Left colon (tissue), 2 donors: ENCODE measurements around the gene ABCB8. TPM values are rescaled to one million over a fixed set of nuclear protein-coding genes. Genes with fewer than 3 reads are reported as not detected.
A peak's percentile ranks its signal among the peaks of the same experiment; 100 is the strongest.

Experiments used
- ATAC-seq: fragments of 200-7000 bp; cut with Tn5 transposase; one replicate; pipeline ENCODE4 v1.9.1; 2020; ENCODE audit warnings: mild to moderate bottlenecking, moderate library complexity
- DNase-seq, 2 donors: peaks; one replicate each; pipeline ENCODE4 v3.0.0-alpha.2; 2020
- intact Hi-C, 2 donors: fragments of 100-400 bp; cut with DNase I in 1 of 2; cut with micrococcal nuclease in 1 of 2; formaldehyde crosslinking; loops; one replicate each; pipeline versions ENCODE4 v1.11.2 to v1.14.0; 2022; cut with DNase I, micrococcal nuclease
- total RNA-seq, 2 donors: library from RNA; stranded (reverse); fragmentation: NEBNext Ultra II Directional; extraction: Animal tissue kit (Norgen Biotek cat#: 25700); gene quantifications; one replicate each; pipeline ENCODE4 v1.2.1, GENCODE V29; 2021
- donor health status: DM: no; HTN: no; CAD: no.
- donor health status: DM: yes; HTN: yes; CAD: no.

ABCB8 gene
- total RNA-seq, 2 donors from 2014 or later = 25.3 to 40.0 TPM

DNA sequence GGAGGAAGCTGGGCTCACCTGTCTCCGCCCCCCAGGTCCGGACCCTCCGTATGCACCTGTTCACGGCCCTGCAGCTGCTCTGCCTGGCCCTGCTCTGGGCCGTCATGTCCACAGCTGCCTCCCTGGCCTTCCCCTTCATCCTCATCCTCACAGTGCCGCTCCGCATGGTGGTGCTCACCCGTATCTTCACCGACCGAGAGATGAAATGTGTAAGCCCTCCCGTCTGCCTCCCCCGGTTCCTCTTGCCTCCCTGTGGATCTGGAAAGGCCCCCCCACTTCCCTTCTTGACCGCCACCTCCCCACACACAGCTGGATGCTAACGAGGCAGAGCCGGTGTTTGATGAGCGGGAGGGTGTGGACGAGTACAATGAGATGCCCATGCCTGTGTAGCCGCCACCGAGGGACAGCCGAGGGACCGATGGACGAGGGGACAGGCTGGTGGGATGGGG, 47.8 kb downstream of the ABCB8 start:
- ATAC-seq = no peak
- intact Hi-C loops = no loop called here
- no peak for DNase-seq

GRCh38 chr7:151076863-151077704, 48.8 kb downstream of the ABCB8 start:
- intact Hi-C loops = no loop called here
- no peak for DNase-seq
- no peak for ATAC-seq

DNA sequence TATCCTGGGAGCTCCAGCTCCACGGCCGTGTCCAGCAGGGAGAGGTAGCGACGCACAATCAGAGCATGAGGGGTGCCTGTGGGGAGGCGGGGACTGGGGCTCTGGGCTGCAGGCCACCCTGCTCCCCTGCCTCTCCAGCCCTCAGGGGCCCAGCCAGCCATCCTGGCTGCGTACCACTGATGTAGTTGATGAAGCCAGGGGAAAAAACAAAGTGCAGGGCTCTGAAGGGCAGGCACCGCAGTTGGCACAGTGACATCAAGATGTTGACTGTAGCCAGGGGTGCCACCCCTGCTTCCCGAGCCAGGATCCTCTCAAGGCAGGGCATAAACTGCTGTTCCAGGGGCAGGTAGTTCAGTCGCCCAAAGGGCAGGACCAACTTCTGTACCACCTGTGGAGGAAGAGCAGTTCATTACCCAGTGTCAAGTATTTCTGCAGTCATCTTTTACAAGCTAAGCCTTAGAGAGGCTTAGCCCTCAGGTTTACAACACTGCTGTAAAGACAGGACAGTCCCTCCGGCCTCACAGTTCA, 49.5 kb downstream of the ABCB8 start:
- no peak for DNase-seq
- peak; percentile 2 for ATAC-seq
- intact Hi-C loops = no loop called here

- DNase-seq = no peak
These were observed 50.2 kb downstream of the ABCB8 start for GRCh38 chr7:151078233-151079040.

GRCh38 chr7:151079199-151079910, 51.1 kb downstream of the ABCB8 start:
- intact Hi-C loops = no loop called here
- DNase-seq = no peak
- ATAC-seq = no peak

More at GRCh38 chr7:151078233-151079040, 50.2 kb downstream of the ABCB8 start:
- no peak for ATAC-seq
- intact Hi-C loops = no loop called here

DNA sequence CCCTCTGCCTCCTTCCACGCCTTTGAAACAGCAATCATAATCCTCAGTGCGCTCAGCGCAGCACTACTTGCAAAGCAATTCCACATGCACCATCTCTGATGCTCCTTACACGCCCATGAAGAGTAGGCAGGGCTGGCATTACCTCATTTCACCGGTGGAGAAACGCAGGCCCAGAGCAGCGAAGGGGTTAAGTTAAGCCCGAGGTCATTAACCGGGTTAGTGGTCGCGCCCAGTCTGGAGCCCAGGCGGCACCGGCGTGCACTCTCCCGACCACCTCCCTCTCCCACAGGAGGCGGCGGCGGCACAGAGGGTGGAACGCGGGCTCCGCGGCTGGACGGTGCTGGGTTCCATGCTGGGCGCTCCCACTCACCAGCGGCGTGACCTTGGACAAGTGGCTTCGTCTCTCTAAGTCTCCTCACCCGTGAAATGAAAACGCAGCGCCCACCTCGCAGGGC, 51.8 kb downstream of the ABCB8 start:
- peak; percentile 36 for ATAC-seq
- peak; percentile 56 to 60 for DNase-seq
- intact Hi-C loops = no loop called here

- intact Hi-C loops = no loop called here
- peak; percentile 80 for ATAC-seq
- peak; percentile 91 to 93 for DNase-seq
These were observed 52.4 kb downstream of the ABCB8 start, which contains the start of gene FASTK for GRCh38 chr7:151080522-151081169. FASTK (minus strand) TSS chr7:151080809; CDS start chr7:151080766, 43 bp downstream.

- peak; percentile 50 for ATAC-seq
- peak; percentile 51 to 59 for DNase-seq
- intact Hi-C loops = no loop called here
These were observed 53.2 kb downstream of the ABCB8 start for GRCh38 chr7:151081170-151082101.

GRCh38 chr7:151082141-151083070, 54.2 kb downstream of the ABCB8 start:
- intact Hi-C loops = no loop called here
- DNase-seq (no peak), ATAC-seq (no peak)

- intact Hi-C loops = no loop called here
- peak; percentile 83 to 90 for DNase-seq
- ATAC-seq = peak; percentile 29
These were observed 55.0 kb downstream of the ABCB8 start, which contains the start of gene TMUB1 for GRCh38 chr7:151083071-151083823. TMUB1 (minus strand) TSS chr7:151083493; CDS start chr7:151082563, 930 bp downstream.

- no peak for DNase-seq
- intact Hi-C loops = no loop called here
- no peak for ATAC-seq
These were observed 55.5 kb downstream of the ABCB8 start for GRCh38 chr7:151083824-151084160.

DNA sequence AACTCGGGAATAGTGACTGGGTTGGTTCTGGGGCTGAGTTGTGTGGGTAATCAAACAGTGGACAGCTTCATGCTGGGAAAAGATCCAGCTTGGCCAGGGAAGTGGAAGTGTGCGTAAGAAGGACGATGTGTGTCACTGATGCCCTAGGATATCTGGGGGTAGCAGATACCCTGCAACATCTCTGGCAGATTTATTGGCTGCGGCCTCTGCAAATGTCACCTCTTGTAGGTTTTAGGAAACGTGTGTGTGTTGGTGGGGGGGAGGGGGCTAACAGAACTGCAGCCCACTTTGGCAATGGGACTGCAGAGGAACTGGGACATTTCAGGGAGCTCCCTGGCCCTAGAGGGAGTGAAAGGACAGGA, 57.1 kb downstream of the ABCB8 start:
- DNase-seq = no peak
- intact Hi-C loops = no loop called here

DNA sequence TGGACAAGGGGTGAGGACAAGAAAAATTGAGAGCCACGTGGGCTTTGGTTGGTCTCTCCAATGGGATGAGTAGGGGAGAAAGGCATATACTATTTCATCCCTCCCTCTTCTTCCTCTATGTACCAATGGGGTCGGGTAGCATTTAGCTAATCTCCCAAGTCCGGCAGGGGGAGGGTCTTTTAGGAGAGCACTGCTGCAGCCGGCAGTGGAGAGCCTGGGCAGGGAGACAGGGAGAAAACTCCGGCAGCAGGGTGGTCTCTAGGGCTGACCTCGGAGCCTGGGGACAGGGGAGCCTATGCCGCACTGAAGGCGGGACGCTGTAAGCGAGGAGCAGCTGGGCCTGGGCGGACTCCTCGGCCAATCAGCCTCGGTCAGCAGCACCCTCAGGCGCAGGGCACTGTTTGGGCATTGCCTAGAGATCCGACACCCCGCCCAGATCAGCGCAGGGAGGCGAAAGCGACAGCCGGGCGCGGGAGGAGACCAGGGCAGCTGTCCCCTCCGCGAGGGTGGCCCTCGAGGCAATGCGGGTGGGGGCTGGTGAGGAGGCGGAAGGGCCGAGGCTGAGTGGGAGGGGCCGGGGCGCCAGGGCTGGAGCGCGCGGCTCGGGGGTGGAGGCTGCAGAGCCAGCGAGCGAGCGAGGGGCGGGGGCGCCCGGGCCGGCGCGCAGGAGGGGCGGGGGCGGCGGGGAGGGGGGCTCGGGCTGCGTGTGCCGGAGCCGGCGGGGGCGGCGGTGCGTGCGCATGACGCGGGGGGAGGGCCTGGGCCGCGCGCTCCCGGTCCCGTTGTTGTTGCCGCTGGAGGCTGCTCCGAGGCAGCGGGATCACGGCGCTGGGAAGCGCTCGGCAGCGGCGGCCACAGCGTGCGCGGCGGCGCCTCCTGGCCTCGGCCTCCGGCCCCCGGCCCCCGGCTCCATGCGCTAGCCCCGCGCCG, 57.7 kb downstream of the ABCB8 start, which contains the start of gene AGAP3:
AGAP3 (plus strand) TSS at position 785 of the 930 bp plus-strand sequence. CDS start 267 bp downstream, outside the sequence.
- intact Hi-C loops = no loop called here
- peak; percentile 60 for ATAC-seq
- peak; percentile 91 for DNase-seq

More for the DNA sequence above, 57.1 kb downstream of the ABCB8 start:
- no peak for ATAC-seq

GRCh38 chr7:151086802-151087244, 58.6 kb downstream of the ABCB8 start:
- ATAC-seq (no peak), DNase-seq (peak in 1 of 2 donors; percentile 48)
- intact Hi-C loops = no loop called here
